Measurements from ENCODE around the gene DTX3. TPM values are rescaled to one million over a fixed set of nuclear protein-coding genes. Genes with fewer than 3 reads are reported as not detected.

DTX3 gene
- total and polyA plus RNA-seq, 2 of the 13 experiments (the other 11 are each of a cell fraction or from before 2014, with no cell fraction given): 9.0 to 27.2 TPM

DNA sequence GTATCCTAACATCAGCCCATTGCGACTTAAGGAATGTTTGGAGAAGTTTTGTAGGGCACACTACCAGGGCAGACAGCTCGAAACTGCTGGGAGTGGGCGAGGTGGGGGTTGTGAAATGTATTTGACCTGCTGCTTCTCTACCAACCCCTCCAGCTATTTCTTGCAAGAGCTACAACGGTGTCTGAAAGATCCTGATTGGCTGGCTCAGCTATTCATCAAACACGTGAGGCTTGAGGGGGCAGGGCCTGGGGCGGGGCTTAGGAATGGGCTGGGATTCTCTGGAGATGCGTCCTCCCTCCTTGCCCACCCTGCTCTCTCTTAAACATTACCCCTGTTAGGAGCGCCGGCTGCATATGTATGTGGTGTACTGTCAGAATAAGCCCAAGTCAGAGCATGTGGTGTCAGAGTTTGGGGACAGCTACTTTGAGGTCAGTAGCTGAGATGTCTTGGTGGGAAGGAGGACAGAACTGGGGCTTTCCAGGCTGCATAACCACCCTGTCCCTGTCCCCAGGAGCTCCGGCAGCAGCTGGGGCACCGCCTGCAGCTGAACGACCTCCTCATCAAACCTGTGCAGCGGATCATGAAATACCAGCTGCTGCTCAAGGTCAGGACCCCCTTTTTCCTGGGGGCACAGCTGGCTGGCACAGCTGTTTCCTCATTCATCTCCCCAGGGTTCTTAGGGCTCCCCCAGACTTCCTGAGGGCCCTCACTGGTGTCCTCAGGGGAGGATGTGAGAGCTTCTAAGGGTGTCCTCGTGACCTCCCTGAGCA is 9.7 kb downstream of the DTX3 start (continued):
- no peak for TF ChIP-seq ZNF609 (CRISPR knock-in tag; IDR thresholded peaks at IDR 0.05; ENCODE audit: borderline replicate concordance)

DNA sequence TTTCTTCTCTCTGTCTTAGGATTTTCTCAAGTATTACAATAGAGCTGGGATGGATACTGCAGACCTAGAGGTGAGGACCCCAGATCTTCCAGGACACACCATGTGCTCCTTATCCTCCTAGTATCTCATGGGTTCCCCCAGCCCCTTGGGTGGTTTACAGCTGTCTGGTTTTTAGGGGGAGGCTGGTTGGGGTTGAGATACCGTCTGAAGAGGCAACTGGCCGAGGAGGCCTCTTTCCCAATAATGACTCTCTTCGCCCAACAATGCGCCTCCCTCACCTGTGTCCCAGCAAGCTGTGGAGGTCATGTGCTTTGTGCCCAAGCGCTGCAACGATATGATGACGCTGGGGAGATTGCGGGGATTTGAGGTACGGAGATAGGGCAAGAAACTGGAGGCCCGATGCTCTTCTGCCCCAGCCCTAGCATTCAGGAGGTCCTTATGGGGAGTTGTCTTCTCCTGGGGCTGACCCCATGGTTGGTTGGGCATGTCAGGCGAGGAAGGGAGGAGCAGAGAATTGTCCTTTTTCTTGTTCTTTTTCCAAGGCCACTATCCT is 10.4 kb downstream of the DTX3 start:
- POLR2A ChIA-PET: interaction anchor here (1.1 to 1.9 kb wide), 2 partner anchors 24 to 32 kb away, joined by 3 to 9 read pairs; partner anchors contain the start of gene PIP4K2C
- Histone ChIP-seq H2AFZ (ENCODE audit: low read length) (no peak overlapping the region), H3K4me2 (ENCODE audit: low read depth, low read length) (no peak overlapping the region), H4K20me1 (ENCODE audit: insufficient read depth, low read length) (no peaks in the 10 kb centered on the region), H3K9ac (ENCODE audit: insufficient read depth, low read depth, low read length) (no peak overlapping the region), H3K27ac (ENCODE audit: extremely low read length, insufficient read depth, low read length) (no peak overlapping the region), H3K79me2 (ENCODE audit: insufficient read depth, low read length) (no peaks in the 10 kb centered on the region), H3K4me3 (replicated peaks in 1 of 3; ENCODE audit: insufficient read depth in 1 of 3, low read depth in 2 of 3, low read length in 3 of 3) (no peak overlapping the region), H3K9me3 (ENCODE audit: low read length) (no peaks in the 10 kb centered on the region), H3K27me3 (ENCODE audit: control insufficient read depth in 1 of 2, insufficient read depth in 2 of 2, low read length in 2 of 2) (peaks cover 2 to 20% of the 10 kb centered on the region in 2 experiments; a peak in 4 of 5 replicates), H3K36me3 (replicated peaks in 1 of 2; ENCODE audit: control insufficient read depth in 1 of 2, insufficient read depth in 2 of 2, low read length in 2 of 2) (no peaks in the 10 kb centered on the region), H3K4me1 (ENCODE audit: insufficient read depth, low read length) (peaks cover 44% of the 10 kb centered on the region)
- no TSS peak for BruUV-seq (replicated peaks)
- ATAC-seq (no peak), DNase-seq (ENCODE audit: low spot score) (no peak), FAIRE-seq (no peak)
- in situ Hi-C loops (cut with HindIII; ENCODE audit: extremely low pct_ligation_motif_present, low pct_unique_long_range_greater_than_20kb) (no loop called here), intact Hi-C loops (cut with micrococcal nuclease; ENCODE audit: unreplicated experiment) (no loop called here)
- WGBS (ENCODE audit: low lambda C conversion rate): 75% methylated on average over 11 of the region's 11 CpGs
- CTCF ChIA-PET (ENCODE audit: low intra/inter-chr PET ratio, low total read pairs): no interaction called here
- TF ChIP-seq ZNF549 (CRISPR knock-in tag; IDR thresholded peaks at IDR 0.05) (no peak), ZBTB44 (CRISPR knock-in tag; IDR thresholded peaks at IDR 0.05) (no peak), ADNP (CRISPR knock-in tag; IDR thresholded peaks at IDR 0.05) (no peak), ATRX (CRISPR knock-in tag; IDR thresholded peaks at IDR 0.05; ENCODE audit: borderline replicate concordance) (no peak), EHMT2 (IDR thresholded peaks at IDR 0.05; ENCODE audit: borderline replicate concordance, low read depth, low read length) (no peak), KLF15 (CRISPR knock-in tag; IDR thresholded peaks at IDR 0.05; ENCODE audit: borderline replicate concordance) (no peak), PCBP2 (optimal IDR thresholded peaks at IDR 0.05; ENCODE audit: low read depth, low read length, poor library complexity, severe bottlenecking) (no peak), ARNTL (CRISPR knock-in tag; IDR thresholded peaks at IDR 0.05) (no peak), CTCF (CRISPR knock-in tag; IDR thresholded peaks at IDR 0.05) (no peak)
- TF ChIP-seq, protein P1, sequence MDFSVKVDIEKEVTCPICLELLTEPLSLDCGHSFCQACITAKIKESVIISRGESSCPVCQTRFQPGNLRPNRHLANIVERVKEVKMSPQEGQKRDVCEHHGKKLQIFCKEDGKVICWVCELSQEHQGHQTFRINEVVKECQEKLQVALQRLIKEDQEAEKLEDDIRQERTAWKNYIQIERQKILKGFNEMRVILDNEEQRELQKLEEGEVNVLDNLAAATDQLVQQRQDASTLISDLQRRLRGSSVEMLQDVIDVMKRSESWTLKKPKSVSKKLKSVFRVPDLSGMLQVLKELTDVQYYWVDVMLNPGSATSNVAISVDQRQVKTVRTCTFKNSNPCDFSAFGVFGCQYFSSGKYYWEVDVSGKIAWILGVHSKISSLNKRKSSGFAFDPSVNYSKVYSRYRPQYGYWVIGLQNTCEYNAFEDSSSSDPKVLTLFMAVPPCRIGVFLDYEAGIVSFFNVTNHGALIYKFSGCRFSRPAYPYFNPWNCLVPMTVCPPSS (IDR thresholded peaks at IDR 0.05): no peak

Data from HepG2 (cell line).